ENCODE data around the gene HLA-DPB1.
A peak's percentile ranks its signal among the peaks of the same experiment; 100 is the strongest.

The HLA-DPB1 gene

GRCh38 chr6:33036535-33036934, 39.3 kb upstream of the HLA-DPB1 start:
- TF ChIP-seq, protein P1, sequence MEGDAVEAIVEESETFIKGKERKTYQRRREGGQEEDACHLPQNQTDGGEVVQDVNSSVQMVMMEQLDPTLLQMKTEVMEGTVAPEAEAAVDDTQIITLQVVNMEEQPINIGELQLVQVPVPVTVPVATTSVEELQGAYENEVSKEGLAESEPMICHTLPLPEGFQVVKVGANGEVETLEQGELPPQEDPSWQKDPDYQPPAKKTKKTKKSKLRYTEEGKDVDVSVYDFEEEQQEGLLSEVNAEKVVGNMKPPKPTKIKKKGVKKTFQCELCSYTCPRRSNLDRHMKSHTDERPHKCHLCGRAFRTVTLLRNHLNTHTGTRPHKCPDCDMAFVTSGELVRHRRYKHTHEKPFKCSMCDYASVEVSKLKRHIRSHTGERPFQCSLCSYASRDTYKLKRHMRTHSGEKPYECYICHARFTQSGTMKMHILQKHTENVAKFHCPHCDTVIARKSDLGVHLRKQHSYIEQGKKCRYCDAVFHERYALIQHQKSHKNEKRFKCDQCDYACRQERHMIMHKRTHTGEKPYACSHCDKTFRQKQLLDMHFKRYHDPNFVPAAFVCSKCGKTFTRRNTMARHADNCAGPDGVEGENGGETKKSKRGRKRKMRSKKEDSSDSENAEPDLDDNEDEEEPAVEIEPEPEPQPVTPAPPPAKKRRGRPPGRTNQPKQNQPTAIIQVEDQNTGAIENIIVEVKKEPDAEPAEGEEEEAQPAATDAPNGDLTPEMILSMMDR (IDR thresholded peaks at IDR 0.05; ENCODE audit: insufficient read depth, low read length, poor library complexity, severe bottlenecking): no peak
- Histone ChIP-seq H3K4me3 (replicated peaks; ENCODE audit: low read depth, low read length) (no peak overlapping the region), H3K27me3 (replicated peaks; ENCODE audit: control insufficient read depth, insufficient read depth, low read length) (no peaks in the 10 kb centered on the region), H3K36me3 (ENCODE audit: control insufficient read depth, insufficient read depth, low read length) (no peaks in the 10 kb centered on the region)
- DNase-seq (ENCODE audit: extremely low read depth, insufficient read length): no peak

- TF ChIP-seq, protein P1 (IDR thresholded peaks at IDR 0.05; ENCODE audit: insufficient read depth, low read length, poor library complexity, severe bottlenecking): no peak
- DNase-seq (ENCODE audit: extremely low read depth, insufficient read length): no peak
- no peak overlapping the region for H3K4me3 ChIP-seq (replicated peaks; ENCODE audit: low read depth, low read length)
- no peaks in the 10 kb centered on the region for H3K27me3 ChIP-seq (replicated peaks; ENCODE audit: control insufficient read depth, insufficient read depth, low read length)
- no peaks in the 10 kb centered on the region for H3K36me3 ChIP-seq (ENCODE audit: control insufficient read depth, insufficient read depth, low read length)
Measured at GRCh38 chr6:33040157-33040556, 35.6 kb upstream of the HLA-DPB1 start.

- no peak overlapping the region for H3K4me3 ChIP-seq (replicated peaks; ENCODE audit: low read depth, low read length)
- no peaks in the 10 kb centered on the region for H3K36me3 ChIP-seq (ENCODE audit: control insufficient read depth, insufficient read depth, low read length)
- no peaks in the 10 kb centered on the region for H3K27me3 ChIP-seq (replicated peaks; ENCODE audit: control insufficient read depth, insufficient read depth, low read length)
- TF ChIP-seq, protein P1 (IDR thresholded peaks at IDR 0.05; ENCODE audit: insufficient read depth, low read length, poor library complexity, severe bottlenecking): peak; percentile 70
- no peak for DNase-seq (ENCODE audit: extremely low read depth, insufficient read length)
Measured at GRCh38 chr6:33049323-33050013, 26.3 kb upstream of the HLA-DPB1 start.

DNA sequence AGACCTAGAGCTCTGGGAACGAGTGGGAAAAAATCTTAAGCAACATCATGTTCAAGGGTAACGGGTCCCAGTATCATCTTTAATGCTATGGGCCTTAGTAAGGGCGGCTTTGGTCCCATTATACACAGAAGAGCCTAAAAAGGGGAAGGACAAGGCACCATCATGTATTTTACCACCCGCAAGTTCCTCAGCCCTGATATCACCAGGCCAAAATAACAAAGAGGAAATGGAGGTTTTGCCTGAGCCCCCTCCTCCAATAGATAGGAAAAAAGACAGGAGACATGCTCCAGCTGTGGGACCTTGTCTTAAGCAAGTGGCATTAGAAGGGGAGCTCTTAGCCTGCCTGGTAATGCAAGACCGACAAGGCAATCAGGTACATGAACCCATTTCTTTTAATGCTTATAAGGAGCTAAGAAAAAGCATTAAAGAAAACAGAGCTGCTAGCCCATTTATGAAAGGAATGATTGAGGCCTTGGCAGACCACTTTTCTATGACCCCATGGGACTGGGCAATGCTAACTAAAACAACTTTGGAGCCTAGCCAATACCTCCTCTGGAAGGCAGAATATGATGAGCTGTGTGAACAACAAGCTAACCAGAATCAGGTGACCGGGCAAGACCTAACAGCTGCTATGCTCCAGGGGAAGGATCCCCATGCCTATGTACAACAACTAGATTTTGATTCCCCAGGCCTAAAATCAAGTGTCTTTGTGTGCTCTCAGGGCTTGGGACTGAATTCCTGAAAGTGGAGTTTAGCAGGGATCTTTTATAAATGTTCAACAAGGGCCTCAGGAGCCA, 25.6 kb upstream of the HLA-DPB1 start:
- no peaks in the 10 kb centered on the region for H3K36me3 ChIP-seq (ENCODE audit: control insufficient read depth, insufficient read depth, low read length)
- no peak for DNase-seq (ENCODE audit: extremely low read depth, insufficient read length)
- no peaks in the 10 kb centered on the region for H3K27me3 ChIP-seq (replicated peaks; ENCODE audit: control insufficient read depth, insufficient read depth, low read length)
- no peak overlapping the region for H3K4me3 ChIP-seq (replicated peaks; ENCODE audit: low read depth, low read length)
- TF ChIP-seq, protein P1 (IDR thresholded peaks at IDR 0.05; ENCODE audit: insufficient read depth, low read length, poor library complexity, severe bottlenecking): no peak

DNA sequence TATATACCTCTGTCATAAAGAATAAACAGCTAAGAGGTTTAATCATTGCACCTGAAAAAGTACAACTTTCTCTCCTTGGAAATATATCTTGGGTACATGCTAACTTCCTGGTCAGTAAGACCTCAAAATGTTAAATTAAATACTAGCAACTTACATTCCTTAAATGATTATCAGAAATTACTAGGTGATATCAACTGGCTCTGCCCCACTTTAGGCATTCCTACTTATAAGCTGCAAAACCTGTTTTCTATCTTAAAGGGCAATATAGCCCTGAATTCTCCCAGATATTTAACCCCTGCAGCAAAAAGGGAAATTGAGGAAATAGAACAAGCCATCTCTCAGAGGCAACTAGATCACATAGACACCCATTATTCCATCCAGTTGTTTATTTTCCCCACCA, 23.2 kb upstream of the HLA-DPB1 start:
- no peaks in the 10 kb centered on the region for H3K27me3 ChIP-seq (replicated peaks; ENCODE audit: control insufficient read depth, insufficient read depth, low read length)
- no peak overlapping the region for H3K4me3 ChIP-seq (replicated peaks; ENCODE audit: low read depth, low read length)

More for the DNA sequence above, 23.2 kb upstream of the HLA-DPB1 start:
- H3K36me3 ChIP-seq (ENCODE audit: control insufficient read depth, insufficient read depth, low read length): no peaks in the 10 kb centered on the region
- TF ChIP-seq, protein P1 (IDR thresholded peaks at IDR 0.05; ENCODE audit: insufficient read depth, low read length, poor library complexity, severe bottlenecking): no peak
- DNase-seq (ENCODE audit: extremely low read depth, insufficient read length): no peak

All from GM06990 (cell line).